Spleen (tissue), 11 donors: ENCODE results near the gene ALDH6A1. TPM values are rescaled to one million over a fixed set of nuclear protein-coding genes. Genes with fewer than 3 reads are reported as not detected.

Experiments
- DNase-seq: peaks from one replicate; pipeline ENCODE4 v3.0.0-alpha.2; 2020
- H3K27ac ChIP-seq, 8 donors: fragments of 200-600 bp; sonication (generic) in 7 of 8; 1 replicate in 4 of 8; 2 replicates in 4 of 8; pipeline versions ENCODE4 v1.5.0 to v1.8.0; 2016 to 2021; ENCODE audit warnings: inconsistent platforms in 4 of 8, mild to moderate bottlenecking in 4 of 8, moderate library complexity in 1 of 8
- H3K27me3 ChIP-seq, 7 donors: fragments of 200-600 bp; sonication (generic) in 6 of 7; replicated peaks in 1 of 7; 1 replicate in 4 of 7; 2 replicates in 3 of 7; pipeline versions ENCODE4 v1.5.0 to v1.8.0; 2016 to 2021; ENCODE audit warnings: inconsistent platforms in 3 of 7, mild to moderate bottlenecking in 1 of 7
- H3K36me3 ChIP-seq, 6 donors: fragments of 200-600 bp; sonication (generic) in 5 of 6; 1 replicate in 4 of 6; 2 replicates in 2 of 6; pipeline versions ENCODE4 v1.5.0 to v1.8.0; 2016 to 2021; ENCODE audit warnings: inconsistent platforms in 2 of 6
- H3K4me1 ChIP-seq, 6 donors: fragments of 200-600 bp; sonication (generic) in 5 of 6; 1 replicate in 3 of 6; 2 replicates in 3 of 6; pipeline versions ENCODE4 v1.5.0 to v1.8.0; 2016 to 2021; ENCODE audit warnings: inconsistent platforms in 3 of 6
- H3K4me3 ChIP-seq, 8 donors: fragments of 200-600 bp; sonication (generic) in 7 of 8; 1 replicate in 4 of 8; 2 replicates in 4 of 8; pipeline versions ENCODE4 v1.5.0 to v1.8.0; 2016 to 2021; ENCODE audit warnings: inconsistent platforms in 4 of 8, mild to moderate bottlenecking in 4 of 8, moderate library complexity in 2 of 8
- H3K9me3 ChIP-seq, 8 donors: fragments of 200-600 bp; sonication (generic) in 7 of 8; 1 replicate in 4 of 8; 2 replicates in 4 of 8; pipeline versions ENCODE4 v1.5.0 to v1.8.0; 2016 to 2021; ENCODE audit warnings: inconsistent platforms in 4 of 8
- POLR2A ChIP-seq, 3 donors: fragments of 450-650 bp; IDR thresholded peaks; one replicate each; pipeline ENCODE4 v1.5.1; 2017; ENCODE audit warnings: antibody characterized with exemption in 3 of 3, mild to moderate bottlenecking in 1 of 3
- POLR2AphosphoS5 ChIP-seq, 3 donors: sonication (generic); formaldehyde crosslinking; IDR thresholded peaks; one replicate each; pipeline ENCODE4 v1.5.1; 2017; ENCODE audit warnings: antibody characterized with exemption in 3 of 3
- WGBS, 5 donors: extraction: QIAGEN DNeasy Blood & Tissue Kit in 3 of 5; methylation state at CpG; one replicate each; pipeline versions ENCODE4 v1.1.5 to v1.1.7; 2013 to 2018; 5-methylcytosine and 5-hydroxymethylcytosine counted together
- intact Hi-C: fragments of 100-400 bp; cut with DNase I; formaldehyde crosslinking; loops from one replicate; pipeline ENCODE4 v1.15.0; 2023; ENCODE audit warnings: low total_unique reads
- polyA plus RNA-seq, 3 donors: library from polyadenylated mRNA; stranded (reverse); fragments of 200-250 nt; gene quantifications; one replicate each; pipeline ENCODE4 v1.2.1, GENCODE V29; 2013
- total RNA-seq, 7 donors: library from RNA; depleted of rRNA in 3 of 7; stranded (reverse); fragments of >200 nt in 3 of 7; fragmentation: NEBNext Ultra II Directional in 4 of 7; extraction: Animal tissue kit (Norgen Biotek cat#: 25700) in 4 of 7; gene quantifications; one replicate each; pipeline versions ENCODE4 v1.1.0 to v1.2.1, GENCODE V29; 2016 to 2021
- TF ChIP-seq, protein P1 (sequence below), 11 experiments: fragments of 200-600 bp in 7 of 11; fragments of 450-650 bp in 4 of 11; sonication (generic) in 4 of 11; IDR thresholded peaks in 8 of 11; conservative IDR thresholded peaks in 3 of 11; 1 replicate in 7 of 11; 2 replicates in 4 of 11; pipeline versions ENCODE4 v1.4.0 to v1.8.0; 2016 to 2021; ENCODE audit warnings: antibody characterized with exemption in 11 of 11, inconsistent platforms in 4 of 11, mild to moderate bottlenecking in 1 of 11
- donor health status: healthy with polysubstance abuse.
- donor health status: DM: no; HTN: no; CAD: no; lungs with moderate emphysema.
- donor health status: DM: no; HTN: no; CAD: no.
- donor health status: Bipolar disorder and iron deficiency.
- donor health status: healthy.
- donor health status: DM: no; HTN: no; CAD: no.
- donor health status: DM: yes; HTN: yes; CAD: no.

ALDH6A1 gene
- total and polyA plus RNA-seq, 10 donors: 2.3 to 20.2 (median 11.4) TPM

GRCh38 chr14:74035556-74035955 lies 48.7 kb downstream of the ALDH6A1 start:
- intact Hi-C loops: no loop called here
- no peak overlapping the region for H3K27ac ChIP-seq
- H3K4me3 ChIP-seq: no peak overlapping the region
- H3K36me3 ChIP-seq: no peaks in the 10 kb centered on the region
- TF ChIP-seq, protein P1, sequence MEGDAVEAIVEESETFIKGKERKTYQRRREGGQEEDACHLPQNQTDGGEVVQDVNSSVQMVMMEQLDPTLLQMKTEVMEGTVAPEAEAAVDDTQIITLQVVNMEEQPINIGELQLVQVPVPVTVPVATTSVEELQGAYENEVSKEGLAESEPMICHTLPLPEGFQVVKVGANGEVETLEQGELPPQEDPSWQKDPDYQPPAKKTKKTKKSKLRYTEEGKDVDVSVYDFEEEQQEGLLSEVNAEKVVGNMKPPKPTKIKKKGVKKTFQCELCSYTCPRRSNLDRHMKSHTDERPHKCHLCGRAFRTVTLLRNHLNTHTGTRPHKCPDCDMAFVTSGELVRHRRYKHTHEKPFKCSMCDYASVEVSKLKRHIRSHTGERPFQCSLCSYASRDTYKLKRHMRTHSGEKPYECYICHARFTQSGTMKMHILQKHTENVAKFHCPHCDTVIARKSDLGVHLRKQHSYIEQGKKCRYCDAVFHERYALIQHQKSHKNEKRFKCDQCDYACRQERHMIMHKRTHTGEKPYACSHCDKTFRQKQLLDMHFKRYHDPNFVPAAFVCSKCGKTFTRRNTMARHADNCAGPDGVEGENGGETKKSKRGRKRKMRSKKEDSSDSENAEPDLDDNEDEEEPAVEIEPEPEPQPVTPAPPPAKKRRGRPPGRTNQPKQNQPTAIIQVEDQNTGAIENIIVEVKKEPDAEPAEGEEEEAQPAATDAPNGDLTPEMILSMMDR (IDR thresholded peaks at IDR 0.05 in 8 of 11, conservative IDR thresholded peaks at IDR 0.05 in 3 of 11): no peak
- TF ChIP-seq POLR2AphosphoS5 (IDR thresholded peaks at IDR 0.05): no peak
- WGBS, 5 donors: 93 to 96% (median 95%) methylated on average over 4 of the region's 4 CpGs
- no peaks in the 10 kb centered on the region for H3K9me3 ChIP-seq
- no peaks in the 10 kb centered on the region for H3K4me1 ChIP-seq
- DNase-seq: no peak
- no peaks in the 10 kb centered on the region for H3K27me3 ChIP-seq

- no peak overlapping the region for H3K4me3 ChIP-seq
- H3K27me3 ChIP-seq: no peaks in the 10 kb centered on the region
- no peaks in the 10 kb centered on the region for H3K9me3 ChIP-seq
- TF ChIP-seq POLR2A (IDR thresholded peaks at IDR 0.05) (no peak), POLR2AphosphoS5 (IDR thresholded peaks at IDR 0.05) (no peak)
- TF ChIP-seq, protein P1 (IDR thresholded peaks at IDR 0.05 in 8 of 11, conservative IDR thresholded peaks at IDR 0.05 in 3 of 11): no peak
- DNase-seq: no peak
- no peaks in the 10 kb centered on the region for H3K4me1 ChIP-seq
- intact Hi-C loops: no loop called here
- no peak overlapping the region for H3K27ac ChIP-seq
- H3K36me3 ChIP-seq: no peaks in the 10 kb centered on the region
- 78 to 94% (median 89%) methylated on average over 3 of the region's 3 CpGs for WGBS, 5 donors
Measured at GRCh38 chr14:74034572-74034971, 49.7 kb downstream of the ALDH6A1 start.

- intact Hi-C loops: loop anchor here (5.0 kb wide), 1 partner anchor 537 kb away; the partner anchor contains the start of gene RIOX1
- DNase-seq: no peak
- H3K27ac ChIP-seq: no peak overlapping the region
- H3K27me3 ChIP-seq: no peaks in the 10 kb centered on the region
- no peak for TF ChIP-seq POLR2AphosphoS5 (IDR thresholded peaks at IDR 0.05)
- TF ChIP-seq POLR2A (IDR thresholded peaks at IDR 0.05): no peak
- TF ChIP-seq, protein P1 (IDR thresholded peaks at IDR 0.05 in 8 of 11, conservative IDR thresholded peaks at IDR 0.05 in 3 of 11): no peak
- no peaks in the 10 kb centered on the region for H3K9me3 ChIP-seq
- no peaks in the 10 kb centered on the region for H3K4me1 ChIP-seq
- H3K36me3 ChIP-seq: no peaks in the 10 kb centered on the region
- WGBS, 5 donors: 92 to 98% (median 97%) methylated on average over 3 of the region's 3 CpGs
- no peak overlapping the region for H3K4me3 ChIP-seq
Measured at GRCh38 chr14:74029136-74029535, 55.1 kb downstream of the ALDH6A1 start.

- H3K9me3 ChIP-seq: no peaks in the 10 kb centered on the region
- peaks cover 5 to 23% (median 17%) of the 10 kb centered on the region in 6 donors for H3K4me1 ChIP-seq
- TF ChIP-seq POLR2A (IDR thresholded peaks at IDR 0.05) (no peak), POLR2AphosphoS5 (IDR thresholded peaks at IDR 0.05) (no peak)
- TF ChIP-seq, protein P1 (IDR thresholded peaks at IDR 0.05 in 8 of 11, conservative IDR thresholded peaks at IDR 0.05 in 3 of 11): no peak
- H3K36me3 ChIP-seq: no peaks in the 10 kb centered on the region
- H3K4me3 ChIP-seq: no peak overlapping the region
- DNase-seq: no peak
- intact Hi-C loops: no loop called here
- H3K27me3 ChIP-seq: no peaks in the 10 kb centered on the region
- no peak overlapping the region for H3K27ac ChIP-seq
- WGBS, 5 donors: 83 to 95% (median 91%) methylated on average over 4 of the region's 4 CpGs
Measured at GRCh38 chr14:74022346-74022745, 61.9 kb downstream of the ALDH6A1 start.
